HepG2 (cell line): ENCODE measurements around the gene CCDC88B. TPM values are rescaled to one million over a fixed set of nuclear protein-coding genes. Genes with fewer than 3 reads are reported as not detected.
A peak's percentile ranks its signal among the peaks of the same experiment; 100 is the strongest.

ENCODE experiments used
- ATF1 ChIP-seq: IDR thresholded peaks from 2 replicates; pipeline ENCODE4 v1.6.1; 2016; ENCODE audit warnings: mild to moderate bottlenecking, control low read depth
- HOXA7 ChIP-seq: sonication (generic); formaldehyde crosslinking; IDR thresholded peaks from 2 replicates; pipeline ENCODE4 v1.8.1; 2022; ENCODE audit warnings: mild to moderate bottlenecking, missing genetic modification reagents, moderate library complexity
- MAFF ChIP-seq: IDR thresholded peaks from 2 replicates; pipeline ENCODE4 v1.6.1; 2011; ENCODE audit warnings: low read depth, low read length, improper control_type of control experiment
- MYC ChIP-seq: sonication (generic); formaldehyde crosslinking; IDR thresholded peaks from 2 replicates; pipeline ENCODE4 v1.9.0; 2021; ENCODE audit warnings: missing genetic modification reagents, borderline replicate concordance
- NFKBIZ ChIP-seq: IDR thresholded peaks from 2 replicates; pipeline ENCODE4 v1.6.1; 2018; ENCODE audit warnings: missing genetic modification reagents, missing compliant biosample characterization
- NR2F1 ChIP-seq, 2 experiments: fragments of 450-650 bp in 1 of 2; formaldehyde crosslinking in 1 of 2; IDR thresholded peaks; 2 replicates each; pipeline versions ENCODE4 v1.5.0 to v1.6.1; 2016 to 2020; ENCODE audit warnings: mild to moderate bottlenecking in 1 of 2, missing compliant biosample characterization in 1 of 2, missing genetic modification reagents in 1 of 2, moderate library complexity in 1 of 2
- PRMT3 ChIP-seq: sonication (generic); formaldehyde crosslinking; IDR thresholded peaks from 2 replicates; pipeline ENCODE4 v1.8.1; 2022; ENCODE audit warnings: low read depth, mild to moderate bottlenecking, moderate library complexity, missing genetic modification reagents, borderline replicate concordance
- SP4 ChIP-seq: sonication (generic); formaldehyde crosslinking; IDR thresholded peaks from 2 replicates; pipeline ENCODE4 v1.8.1; 2023; ENCODE audit warnings: mild to moderate bottlenecking, missing genetic modification reagents
- SP5 ChIP-seq: IDR thresholded peaks from 2 replicates; pipeline ENCODE4 v1.6.1; 2016; ENCODE audit warnings: low read depth, borderline replicate concordance
- TSC22D2 ChIP-seq: sonication (generic); formaldehyde crosslinking; IDR thresholded peaks from 2 replicates; pipeline ENCODE4 v1.5.1; 2020; ENCODE audit warnings: missing genetic modification reagents, mild to moderate bottlenecking, borderline replicate concordance
- U2AF1 ChIP-seq: fragments of 200-400 bp; formaldehyde crosslinking; optimal IDR thresholded peaks from 2 replicates; pipeline ENCODE3; 2017; ENCODE audit warnings: mild to moderate bottlenecking, low read depth, low read length
- XRCC5 ChIP-seq: fragments of 200-400 bp; formaldehyde crosslinking; optimal IDR thresholded peaks from 2 replicates; pipeline ENCODE3; 2017; ENCODE audit warnings: mild to moderate bottlenecking, low read length
- ZMYM3 ChIP-seq: sonication (generic); formaldehyde crosslinking; IDR thresholded peaks from 2 replicates; pipeline ENCODE4 v1.5.1; 2020; ENCODE audit warnings: mild to moderate bottlenecking, missing genetic modification reagents
- ZNF282 ChIP-seq: fragments of 450-650 bp; IDR thresholded peaks from 2 replicates; pipeline ENCODE4 v1.6.1; 2018; ENCODE audit not compliant: partially characterized antibody
- ZNF367 ChIP-seq: sonication (generic); formaldehyde crosslinking; IDR thresholded peaks from 2 replicates; pipeline ENCODE4 v1.4.0; 2020; ENCODE audit warnings: missing genetic modification reagents, borderline replicate concordance
- ZNF382 ChIP-seq: sonication (generic); formaldehyde crosslinking; IDR thresholded peaks from 2 replicates; pipeline ENCODE4 v1.5.0; 2020; ENCODE audit warnings: missing genetic modification reagents, mild to moderate bottlenecking, borderline replicate concordance
- ZNF781 ChIP-seq: sonication (generic); formaldehyde crosslinking; IDR thresholded peaks from 2 replicates; pipeline ENCODE4 v1.5.1; 2020; ENCODE audit warnings: borderline replicate concordance, mild to moderate bottlenecking, missing genetic modification reagents; ENCODE audit errors: not compliant biosample characterization
- ZNF816 ChIP-seq: sonication (generic); formaldehyde crosslinking; IDR thresholded peaks from 2 replicates; pipeline ENCODE4 v1.8.0; 2022; ENCODE audit warnings: missing genetic modification reagents, mild to moderate bottlenecking, borderline replicate concordance
- polyA plus RNA-seq, 8 experiments: library from polyadenylated mRNA; depleted of rRNA in 3 of 8; stranded (reverse) in 7 of 8; unstranded in 1 of 8; fragments of >200 nt; fragmentation: Illumina TruSeq in 4 of 8; extraction: Trizol in 4 of 8; gene quantifications; 2 replicates each; pipeline versions ENCODE4 v1.2.1 to v1.2.3, GENCODE V29; 2011 to 2016; ENCODE audit warnings: low read depth in 4 of 8, missing spikeins in 1 of 8, mixed read lengths in 1 of 8; ENCODE audit not compliant: insufficient read depth in 1 of 8
- total RNA-seq, 5 experiments: library from RNA; depleted of rRNA; stranded (reverse); fragments of >200 nt; fragmentation: Illumina TruSeq; extraction: Trizol; gene quantifications; 2 replicates each; pipeline ENCODE4 v1.2.3, GENCODE V29; 2016; ENCODE audit warnings: low read depth in 1 of 5
- TF ChIP-seq, protein P1 (sequence below): sonication (generic); formaldehyde crosslinking; IDR thresholded peaks from 2 replicates; pipeline ENCODE4 v1.5.1; 2020; ENCODE audit warnings: mild to moderate bottlenecking, missing genetic modification reagents, borderline replicate concordance
- TF ChIP-seq, protein P2 (sequence below): IDR thresholded peaks from 2 replicates; pipeline ENCODE4 v1.6.1; 2016; ENCODE audit warnings: low read depth, control low read depth
- TF ChIP-seq, protein P3 (sequence below): sonication (generic); formaldehyde crosslinking; IDR thresholded peaks from 2 replicates; pipeline ENCODE4 v1.8.0; 2022; ENCODE audit warnings: mild to moderate bottlenecking, missing genetic modification reagents, borderline replicate concordance

CCDC88B gene
- total and polyA plus RNA-seq, 2 of the 13 experiments (the other 11 are each of a cell fraction or from before 2014, with no cell fraction given) = 3.6 to 4.8 TPM

DNA sequence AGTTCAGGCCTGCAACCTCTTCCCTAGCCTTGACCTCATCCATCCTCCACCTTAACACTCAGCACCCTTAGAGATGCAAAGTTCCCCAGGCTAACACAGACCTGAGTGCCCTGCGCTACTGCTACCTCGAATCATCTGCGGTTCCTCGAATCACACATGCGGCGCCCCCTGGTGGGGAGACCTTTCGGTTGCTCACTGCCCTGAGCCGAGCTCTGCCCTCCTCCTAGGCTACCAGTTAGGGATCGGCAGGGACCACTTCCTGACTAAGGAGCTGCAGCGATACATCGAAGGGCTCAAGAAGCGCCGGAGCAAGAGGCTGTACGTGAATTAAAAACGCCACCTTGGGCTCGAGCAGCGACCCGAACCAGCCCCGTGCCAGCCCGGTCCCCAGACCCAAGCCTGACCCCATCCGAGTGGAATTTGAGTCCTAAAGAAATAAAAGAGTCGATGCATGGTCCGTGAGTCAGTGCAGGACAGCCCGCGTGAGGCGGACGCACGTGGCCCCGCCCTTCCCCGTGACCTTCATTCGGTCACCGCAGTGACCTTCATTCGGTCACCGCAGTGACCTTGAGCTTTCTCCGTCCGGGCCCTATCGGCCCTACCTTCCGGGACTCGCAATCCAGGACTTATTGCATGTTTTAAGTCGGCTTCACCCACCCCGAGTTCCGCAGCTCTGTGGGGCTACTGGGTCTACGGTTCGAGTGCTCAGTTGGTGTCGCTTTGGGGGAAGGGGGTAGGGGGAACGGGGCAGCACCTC lies 35.5 kb upstream of the CCDC88B start (continued):
- TF ChIP-seq ZNF781 (peak; percentile 47), PRMT3 (CRISPR knock-in tag) (peak; percentile 41; the same call in 1 of the 2 replicates), MAFF (no peak), MYC (CRISPR knock-in tag) (peak; percentile 79), ZNF367 (CRISPR knock-in tag) (no peak), ZMYM3 (CRISPR knock-in tag) (peak; percentile 50; the same call in 1 of the 2 replicates), U2AF1 (no peak), ZNF382 (CRISPR knock-in tag) (no peak), XRCC5 (peak; percentile 89), TSC22D2 (peak; percentile 78; the same call in 1 of the 2 replicates), NFKBIZ (CRISPR knock-in tag) (no peak), SP5 (CRISPR knock-in tag) (peak; percentile 30; the same call in 1 of the 2 replicates), SP4 (CRISPR knock-in tag) (no peak), ATF1 (no peak), NR2F1 (CRISPR knock-in tag; IDR thresholded peaks at IDR 0.05) (0 out of 4 replicates have a peak, but pooled peaks of 1 of the 2 experiments have one; percentile 11), ZNF816 (CRISPR knock-in tag) (0 out of 2 replicates have a peak, but pooled peaks have one; percentile 32), ZNF282 (no peak), HOXA7 (CRISPR knock-in tag) (no peak)
- TF ChIP-seq, protein P1, sequence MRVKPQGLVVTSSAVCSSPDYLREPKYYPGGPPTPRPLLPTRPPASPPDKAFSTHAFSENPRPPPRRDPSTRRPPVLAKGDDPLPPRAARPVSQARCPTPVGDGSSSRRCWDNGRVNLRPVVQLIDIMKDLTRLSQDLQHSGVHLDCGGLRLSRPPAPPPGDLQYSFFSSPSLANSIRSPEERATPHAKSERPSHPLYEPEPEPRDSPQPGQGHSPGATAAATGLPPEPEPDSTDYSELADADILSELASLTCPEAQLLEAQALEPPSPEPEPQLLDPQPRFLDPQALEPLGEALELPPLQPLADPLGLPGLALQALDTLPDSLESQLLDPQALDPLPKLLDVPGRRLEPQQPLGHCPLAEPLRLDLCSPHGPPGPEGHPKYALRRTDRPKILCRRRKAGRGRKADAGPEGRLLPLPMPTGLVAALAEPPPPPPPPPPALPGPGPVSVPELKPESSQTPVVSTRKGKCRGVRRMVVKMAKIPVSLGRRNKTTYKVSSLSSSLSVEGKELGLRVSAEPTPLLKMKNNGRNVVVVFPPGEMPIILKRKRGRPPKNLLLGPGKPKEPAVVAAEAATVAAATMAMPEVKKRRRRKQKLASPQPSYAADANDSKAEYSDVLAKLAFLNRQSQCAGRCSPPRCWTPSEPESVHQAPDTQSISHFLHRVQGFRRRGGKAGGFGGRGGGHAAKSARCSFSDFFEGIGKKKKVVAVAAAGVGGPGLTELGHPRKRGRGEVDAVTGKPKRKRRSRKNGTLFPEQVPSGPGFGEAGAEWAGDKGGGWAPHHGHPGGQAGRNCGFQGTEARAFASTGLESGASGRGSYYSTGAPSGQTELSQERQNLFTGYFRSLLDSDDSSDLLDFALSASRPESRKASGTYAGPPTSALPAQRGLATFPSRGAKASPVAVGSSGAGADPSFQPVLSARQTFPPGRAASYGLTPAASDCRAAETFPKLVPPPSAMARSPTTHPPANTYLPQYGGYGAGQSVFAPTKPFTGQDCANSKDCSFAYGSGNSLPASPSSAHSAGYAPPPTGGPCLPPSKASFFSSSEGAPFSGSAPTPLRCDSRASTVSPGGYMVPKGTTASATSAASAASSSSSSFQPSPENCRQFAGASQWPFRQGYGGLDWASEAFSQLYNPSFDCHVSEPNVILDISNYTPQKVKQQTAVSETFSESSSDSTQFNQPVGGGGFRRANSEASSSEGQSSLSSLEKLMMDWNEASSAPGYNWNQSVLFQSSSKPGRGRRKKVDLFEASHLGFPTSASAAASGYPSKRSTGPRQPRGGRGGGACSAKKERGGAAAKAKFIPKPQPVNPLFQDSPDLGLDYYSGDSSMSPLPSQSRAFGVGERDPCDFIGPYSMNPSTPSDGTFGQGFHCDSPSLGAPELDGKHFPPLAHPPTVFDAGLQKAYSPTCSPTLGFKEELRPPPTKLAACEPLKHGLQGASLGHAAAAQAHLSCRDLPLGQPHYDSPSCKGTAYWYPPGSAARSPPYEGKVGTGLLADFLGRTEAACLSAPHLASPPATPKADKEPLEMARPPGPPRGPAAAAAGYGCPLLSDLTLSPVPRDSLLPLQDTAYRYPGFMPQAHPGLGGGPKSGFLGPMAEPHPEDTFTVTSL (CRISPR knock-in tag) = no peak
- TF ChIP-seq, protein P2, sequence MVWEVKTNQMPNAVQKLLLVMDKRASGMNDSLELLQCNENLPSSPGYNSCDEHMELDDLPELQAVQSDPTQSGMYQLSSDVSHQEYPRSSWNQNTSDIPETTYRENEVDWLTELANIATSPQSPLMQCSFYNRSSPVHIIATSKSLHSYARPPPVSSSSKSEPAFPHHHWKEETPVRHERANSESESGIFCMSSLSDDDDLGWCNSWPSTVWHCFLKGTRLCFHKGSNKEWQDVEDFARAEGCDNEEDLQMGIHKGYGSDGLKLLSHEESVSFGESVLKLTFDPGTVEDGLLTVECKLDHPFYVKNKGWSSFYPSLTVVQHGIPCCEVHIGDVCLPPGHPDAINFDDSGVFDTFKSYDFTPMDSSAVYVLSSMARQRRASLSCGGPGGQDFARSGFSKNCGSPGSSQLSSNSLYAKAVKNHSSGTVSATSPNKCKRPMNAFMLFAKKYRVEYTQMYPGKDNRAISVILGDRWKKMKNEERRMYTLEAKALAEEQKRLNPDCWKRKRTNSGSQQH (CRISPR knock-in tag) = peak; percentile 58; the same call in 1 of the 2 replicates
- TF ChIP-seq, protein P3, sequence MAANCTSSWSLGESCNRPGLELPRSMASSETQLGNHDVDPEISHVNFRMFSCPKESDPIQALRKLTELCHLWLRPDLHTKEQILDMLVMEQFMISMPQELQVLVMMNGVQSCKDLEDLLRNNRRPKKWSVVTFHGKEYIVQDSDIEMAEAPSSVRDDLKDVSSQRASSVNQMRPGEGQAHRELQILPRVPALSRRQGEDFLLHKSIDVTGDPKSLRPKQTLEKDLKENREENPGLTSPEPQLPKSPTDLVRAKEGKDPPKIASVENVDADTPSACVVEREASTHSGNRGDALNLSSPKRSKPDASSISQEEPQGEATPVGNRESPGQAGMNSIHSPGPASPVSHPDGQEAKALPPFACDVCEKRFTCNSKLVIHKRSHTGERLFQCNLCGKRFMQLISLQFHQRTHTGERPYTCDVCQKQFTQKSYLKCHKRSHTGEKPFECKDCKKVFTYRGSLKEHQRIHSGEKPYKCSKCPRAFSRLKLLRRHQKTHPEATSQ = no peak
